HFF-Myc (cell line): ENCODE measurements around the gene VILL.

Experiments used
- DNase-seq: peaks from one replicate; pipeline ENCODE4 v3.0.0-alpha.2; 2011; ENCODE audit warnings: low read depth; ENCODE audit errors: extremely low read depth
- H3K4me3 ChIP-seq: replicated peaks from 2 replicates; pipeline ENCODE4 v1.5.1; 2011; ENCODE audit warnings: low read depth, mild to moderate bottlenecking, control low read depth, low read length
- CTCF ChIP-seq: IDR thresholded peaks from 2 replicates; pipeline ENCODE4 v1.5.1; 2012; ENCODE audit warnings: mild to moderate bottlenecking, low read depth, low read length, control low read depth; ENCODE audit errors: missing control alignments

VILL gene

DNA sequence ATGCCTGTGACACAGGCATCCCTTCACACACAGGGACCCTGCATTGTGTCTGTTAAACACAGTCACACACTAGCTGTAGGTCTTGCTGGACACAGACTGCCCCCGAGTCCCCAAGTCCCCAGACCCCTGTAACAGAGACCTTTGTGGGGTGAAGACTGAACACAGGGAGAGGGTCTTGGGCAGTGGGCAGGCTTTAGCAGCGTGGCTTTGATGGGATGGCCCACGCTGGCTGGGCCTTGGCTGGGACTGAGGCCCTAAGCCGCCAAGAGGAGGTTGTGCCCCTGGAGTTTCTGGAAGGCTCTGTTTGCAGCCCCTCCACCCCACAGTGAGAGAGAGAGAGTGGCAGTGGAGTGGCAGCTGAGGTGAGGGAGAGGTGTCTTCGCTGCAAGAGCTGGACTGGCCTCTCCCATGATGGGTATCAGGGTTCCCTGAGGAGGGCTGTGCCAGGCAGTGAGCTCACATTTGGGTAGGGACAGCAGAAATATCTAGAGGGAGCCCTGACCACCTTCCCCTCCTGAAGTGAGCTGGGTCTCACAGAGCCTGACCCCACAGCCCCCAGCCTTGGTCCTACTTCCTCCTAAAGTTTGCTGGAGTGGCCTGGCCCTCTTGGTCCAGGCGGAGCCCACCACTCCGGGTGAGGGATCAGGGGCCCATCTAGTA is 635 bp upstream of the VILL start:
- no peak for TF ChIP-seq CTCF
- no peak overlapping the region for H3K4me3 ChIP-seq
- no peak for DNase-seq

DNA sequence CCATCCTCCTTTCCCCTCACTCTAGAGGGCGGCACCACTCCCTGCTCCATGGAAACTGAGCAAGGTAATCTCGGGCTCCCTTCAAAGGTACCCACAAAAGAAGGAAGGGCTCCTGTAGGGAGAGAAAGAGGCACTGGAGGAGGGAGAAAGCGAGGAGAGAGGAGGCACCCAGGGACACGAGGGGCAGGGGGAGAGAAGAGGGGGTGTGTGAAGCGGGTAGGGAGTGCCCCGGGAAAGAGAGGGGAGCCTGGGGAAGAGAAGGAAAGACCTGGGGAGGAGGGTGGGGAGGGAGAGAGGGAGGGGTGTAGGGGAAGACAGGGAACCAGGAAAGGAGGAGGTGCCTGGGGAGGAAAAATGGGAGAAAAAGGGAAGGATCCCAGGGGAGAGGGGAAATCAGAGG is 523 bp downstream of the VILL start:
- no peak overlapping the region for H3K4me3 ChIP-seq
- TF ChIP-seq CTCF = no peak
- DNase-seq = no peak

DNA sequence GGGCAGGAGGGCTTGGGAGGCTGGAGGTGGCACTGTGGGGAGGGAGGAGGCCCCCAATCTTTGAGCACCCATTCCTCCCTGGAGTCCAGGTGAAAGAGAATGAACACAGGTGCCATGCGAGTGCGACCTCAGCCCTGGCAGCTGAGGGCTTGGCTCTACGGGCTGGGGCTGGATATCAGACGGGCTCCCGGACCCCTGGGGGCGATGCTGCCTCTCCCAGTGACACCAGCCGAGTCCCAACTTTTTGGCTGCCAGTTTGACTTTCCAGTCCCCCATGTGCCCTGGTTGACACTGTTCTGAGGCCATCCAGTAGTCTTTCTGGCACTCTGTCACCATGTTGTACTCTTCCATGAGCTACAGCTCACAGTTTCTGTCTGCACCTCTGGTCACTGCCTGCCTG is 1.2 kb downstream of the VILL start:
- no peak for DNase-seq
- no peak overlapping the region for H3K4me3 ChIP-seq
- no peak for TF ChIP-seq CTCF

- no peak for DNase-seq
- TF ChIP-seq CTCF = no peak
- H3K4me3 ChIP-seq = no peak overlapping the region
These were observed 1.9 kb downstream of the VILL start for GRCh38 chr3:37992271-37993066.

GRCh38 chr3:37993067-37993455 is 2.5 kb downstream of the VILL start:
- no peak for DNase-seq
- no peak overlapping the region for H3K4me3 ChIP-seq
- TF ChIP-seq CTCF = no peak

- DNase-seq = no peak
- peak overlapping the region; percentile 55 for H3K4me3 ChIP-seq
- no peak for TF ChIP-seq CTCF
These were observed 2.9 kb downstream of the VILL start for GRCh38 chr3:37993460-37993819.
